HG02938 (cell line): ENCODE results near the gene PSAPL1.

Source experiments
- ATAC-seq: cut with Tn5 transposase; IDR thresholded peaks from one replicate; pipeline ENCODE4 v1.9.1; 2021; ENCODE audit warnings: mild to moderate bottlenecking, moderate library complexity; ENCODE audit not compliant: unreplicated experiment

PSAPL1 gene

GRCh38 chr4:7384003-7384928, 50.5 kb downstream of the PSAPL1 start:
- no peak for ATAC-seq

GRCh38 chr4:7383266-7383665, 51.5 kb downstream of the PSAPL1 start:
- no peak for ATAC-seq

DNA sequence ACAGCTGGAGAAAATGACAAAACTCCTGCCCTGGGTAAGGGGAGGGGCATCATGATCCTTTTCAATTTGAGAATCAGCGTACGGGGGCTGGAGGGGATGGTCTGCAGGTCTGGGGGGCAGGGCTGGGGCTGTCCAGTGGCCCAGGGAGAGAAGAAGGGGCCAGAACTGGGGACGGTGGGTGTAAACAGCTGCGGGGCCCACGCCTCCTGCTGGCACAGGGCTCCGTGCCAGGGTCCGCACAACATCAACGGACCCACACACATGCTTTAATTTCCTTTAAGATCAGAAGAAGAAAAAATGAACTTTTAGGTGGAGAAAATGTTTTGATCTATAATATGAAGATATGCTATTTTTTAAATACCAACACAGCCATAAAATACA, 52.1 kb downstream of the PSAPL1 start:
- ATAC-seq = no peak

- no peak for ATAC-seq
Observed at GRCh38 chr4:7381890-7382633, 52.7 kb downstream of the PSAPL1 start.

DNA sequence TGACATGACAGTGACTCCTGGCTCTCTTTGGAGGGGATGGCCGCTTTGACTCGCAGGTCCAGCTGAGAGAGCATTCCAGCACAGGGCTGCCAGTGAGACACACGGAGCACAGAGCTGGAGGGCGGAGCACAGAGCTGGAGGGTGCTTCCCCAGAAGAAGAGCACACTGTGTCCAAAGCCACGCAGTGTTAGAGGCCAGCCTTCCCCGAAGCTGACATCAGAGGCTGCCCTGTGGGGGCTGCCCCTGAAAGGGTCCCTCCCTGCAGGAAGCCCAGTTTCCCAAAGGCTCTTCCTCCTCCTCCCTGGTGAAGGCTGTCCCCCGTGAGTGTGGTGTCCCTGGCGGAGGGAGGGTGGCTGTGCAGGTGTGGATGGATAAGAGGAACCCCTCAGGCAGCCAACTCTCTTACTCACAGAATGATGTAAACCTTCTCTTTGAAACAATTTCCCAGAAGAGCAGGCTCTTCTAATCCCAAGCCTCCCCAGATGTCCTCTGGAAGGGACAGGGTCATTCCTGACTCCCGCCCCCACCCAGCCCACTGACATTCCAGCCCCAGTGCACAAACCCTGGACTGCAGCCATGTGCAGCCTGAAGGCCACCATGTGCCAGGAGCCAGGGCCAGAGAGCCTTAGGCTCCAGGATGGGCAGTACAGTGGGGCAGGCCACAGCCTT, 53.4 kb downstream of the PSAPL1 start:
- ATAC-seq = no peak
